ENCODE measurements around the gene ZFAND5. TPM values are rescaled to one million over a fixed set of nuclear protein-coding genes. Genes with fewer than 3 reads are reported as not detected.
A peak's percentile ranks its signal among the peaks of the same experiment; 100 is the strongest.

ZFAND5 gene
- total and polyA plus RNA-seq, 7 donors: 49.5 to 307 (median 126) TPM

- WGBS, 2 donors: 77 to 84% methylated on average over 7 of the region's 7 CpGs
- intact Hi-C loops (cut with DNase I): no loop called here
- Histone ChIP-seq H3K27ac (peak overlapping the region in 2 of 4 donors; percentile 3 to 14), H3K4me3 (no peak overlapping the region), H3K27me3 (no peaks in the 10 kb centered on the region), H3K9me3 (no peaks in the 10 kb centered on the region), H3K36me3 (no peaks in the 10 kb centered on the region), H3K4me1 (no peaks in the 10 kb centered on the region)
- no peak for DNase-seq
- TF ChIP-seq POLR2AphosphoS5 (IDR thresholded peaks at IDR 0.05): no peak
These were observed 19.1 kb upstream of the ZFAND5 start for GRCh38 chr9:72383978-72384709.

GRCh38 chr9:72382405-72382804, 17.4 kb upstream of the ZFAND5 start:
- WGBS, 2 donors: 67 to 86% methylated on average over 4 of the region's 4 CpGs
- DNase-seq: no peak
- Histone ChIP-seq H3K27ac (no peak overlapping the region), H3K9me3 (no peaks in the 10 kb centered on the region), H3K27me3 (no peaks in the 10 kb centered on the region), H3K36me3 (no peaks in the 10 kb centered on the region), H3K4me1 (no peaks in the 10 kb centered on the region), H3K4me3 (no peak overlapping the region)
- intact Hi-C loops (cut with DNase I): no loop called here
- no peak for TF ChIP-seq POLR2AphosphoS5 (IDR thresholded peaks at IDR 0.05)
- no peak for TF ChIP-seq POLR2A (IDR thresholded peaks at IDR 0.05)
- TF ChIP-seq CTCF (IDR thresholded peaks at IDR 0.05): no peak
- no peak for TF ChIP-seq EP300 (IDR thresholded peaks at IDR 0.05)

GRCh38 chr9:72377041-72377440, 12.0 kb upstream of the ZFAND5 start:
- intact Hi-C loops (cut with DNase I): no loop called here
- Histone ChIP-seq H3K36me3 (no peaks in the 10 kb centered on the region), H3K27ac (no peak overlapping the region), H3K4me3 (no peak overlapping the region), H3K9me3 (no peaks in the 10 kb centered on the region), H3K4me1 (no peaks in the 10 kb centered on the region), H3K27me3 (no peaks in the 10 kb centered on the region)
- no peak for TF ChIP-seq CTCF (IDR thresholded peaks at IDR 0.05)
- no peak for TF ChIP-seq POLR2A (IDR thresholded peaks at IDR 0.05)
- TF ChIP-seq POLR2AphosphoS5 (IDR thresholded peaks at IDR 0.05): no peak
- no peak for TF ChIP-seq EP300 (IDR thresholded peaks at IDR 0.05)
- WGBS, 2 donors: 81 to 86% methylated on average over 4 of the region's 4 CpGs
- no peak for DNase-seq

GRCh38 chr9:72371151-72371550, 6.1 kb upstream of the ZFAND5 start:
- intact Hi-C loops (cut with DNase I): no loop called here
- Histone ChIP-seq H3K4me1 (peaks cover 0 to 6% (median 3%) of the 10 kb centered on the region in 4 donors), H3K27ac (no peak overlapping the region), H3K27me3 (no peaks in the 10 kb centered on the region), H3K4me3 (no peak overlapping the region), H3K9me3 (no peaks in the 10 kb centered on the region), H3K36me3 (no peaks in the 10 kb centered on the region)
- no peak for DNase-seq
- no peak for TF ChIP-seq POLR2A (IDR thresholded peaks at IDR 0.05)
- TF ChIP-seq EP300 (IDR thresholded peaks at IDR 0.05): no peak
- no peak for TF ChIP-seq POLR2AphosphoS5 (IDR thresholded peaks at IDR 0.05)
- TF ChIP-seq CTCF (IDR thresholded peaks at IDR 0.05): no peak

GRCh38 chr9:72365525-72366256, 683 bp upstream of the ZFAND5 start:
- Histone ChIP-seq H3K4me3 (peak overlapping the region; percentile 73 to 96 (median 88)), H3K27ac (peak overlapping the region; percentile 99 to 100 (median 100)), H3K27me3 (no peaks in the 10 kb centered on the region), H3K9me3 (no peaks in the 10 kb centered on the region), H3K4me1 (peaks cover 0 to 20% (median 18%) of the 10 kb centered on the region in 4 donors), H3K36me3 (peaks cover 0 to 1% (median 0%) of the 10 kb centered on the region in 4 donors)
- DNase-seq: peak; percentile 97
- WGBS, 2 donors: 1 to 3% methylated on average over 38 of the region's 38 CpGs
- intact Hi-C loops (cut with DNase I): loop anchor here (1.0 to 10.0 kb wide), 5 partner anchors 50 to 1948 kb away; no protein-coding TSS in a partner anchor
- peak in 1 of 2 donors; percentile 0 for TF ChIP-seq POLR2A (IDR thresholded peaks at IDR 0.05)
- TF ChIP-seq CTCF (IDR thresholded peaks at IDR 0.05): no peak
- TF ChIP-seq EP300 (IDR thresholded peaks at IDR 0.05): peak; percentile 87 to 99 (median 98)
- TF ChIP-seq POLR2AphosphoS5 (IDR thresholded peaks at IDR 0.05): peak; percentile 28 to 84 (median 74)
